K562 (cell line): Measurements from ENCODE around the gene LIN28A. TPM values are rescaled to one million over a fixed set of nuclear protein-coding genes. Genes with fewer than 3 reads are reported as not detected.
A peak's percentile ranks its signal among the peaks of the same experiment; 100 is the strongest.

Experiments
- CBFB ChIP-seq: sonication (generic); formaldehyde crosslinking; IDR thresholded peaks from 2 replicates; pipeline ENCODE4 v1.4.0; 2020; ENCODE audit warnings: mild to moderate bottlenecking, missing genetic modification reagents
- CREB1 ChIP-seq, 2 experiments: sonication (generic) in 1 of 2; formaldehyde crosslinking in 1 of 2; IDR thresholded peaks; 2 replicates each; pipeline versions ENCODE4 v1.6.1 to v1.8.0; 2012 to 2022; ENCODE audit warnings: inconsistent platforms in 1 of 2, mild to moderate bottlenecking in 1 of 2, missing genetic modification reagents in 1 of 2, moderate library complexity in 1 of 2
- E2F3 ChIP-seq: fragments of 250-450 bp; sonication (Bioruptor Pico); IDR thresholded peaks from 2 replicates; pipeline ENCODE4 v1.4.0; 2020; ENCODE audit warnings: mild to moderate bottlenecking
- GTF2F1 ChIP-seq: IDR thresholded peaks from 2 replicates; pipeline ENCODE4 v1.6.1; 2011; ENCODE audit warnings: low read depth, low read length, improper control_type of control experiment
- HDGF ChIP-seq: fragments of 450-650 bp; IDR thresholded peaks from 2 replicates; pipeline ENCODE4 v1.6.1; 2016
- HNRNPLL ChIP-seq: fragments of 200-400 bp; formaldehyde crosslinking; IDR thresholded peaks from 2 replicates; pipeline ENCODE4 v1.6.1; 2017; ENCODE audit warnings: low read length, low read depth, mild to moderate bottlenecking; ENCODE audit not compliant: poor library complexity, severe bottlenecking
- KDM5B ChIP-seq: fragments of 200-600 bp; sonication (generic); IDR thresholded peaks from 2 replicates; pipeline ENCODE4 v1.6.1; 2012; ENCODE audit warnings: low read depth, mild to moderate bottlenecking, moderate library complexity, low read length, control low read depth, inconsistent platforms; ENCODE audit not compliant: insufficient replicate concordance
- NCOA1 ChIP-seq: fragments of 450-650 bp; IDR thresholded peaks from 2 replicates; pipeline ENCODE4 v1.6.1; 2016; ENCODE audit warnings: low read depth
- NR4A1 ChIP-seq, 2 experiments: fragments of 250-450 bp in 1 of 2; fragments of 450-650 bp in 1 of 2; sonication (Bioruptor Pico) in 1 of 2; IDR thresholded peaks; 2 replicates each; pipeline versions ENCODE4 v1.4.0 to v1.6.1; 2016 to 2020; ENCODE audit warnings: mild to moderate bottlenecking in 2 of 2, missing compliant biosample characterization in 1 of 2, missing genetic modification characterization in 1 of 2, moderate library complexity in 1 of 2
- PHB ChIP-seq: fragments of 250-450 bp; sonication (Bioruptor Pico); IDR thresholded peaks from 2 replicates; pipeline ENCODE4 v1.5.0; 2021
- PHF21A ChIP-seq: fragments of 450-650 bp; IDR thresholded peaks from 2 replicates; pipeline ENCODE4 v1.6.1; 2017; ENCODE audit warnings: low read depth, borderline replicate concordance
- RAD51 ChIP-seq: fragments of 450-650 bp; IDR thresholded peaks from 2 replicates; pipeline ENCODE4 v1.7.1; 2016; ENCODE audit warnings: low read depth, mild to moderate bottlenecking, borderline replicate concordance
- SMAD4 ChIP-seq: fragments of 250-450 bp; sonication (Bioruptor Pico); conservative IDR thresholded peaks from 2 replicates; pipeline ENCODE4 v1.8.0; 2021; ENCODE audit warnings: inconsistent platforms, mild to moderate bottlenecking, moderate library complexity
- SUPT5H ChIP-seq: fragments of 450-650 bp; IDR thresholded peaks from 2 replicates; pipeline ENCODE4 v1.6.1; 2016
- TARDBP ChIP-seq: fragments of 450-650 bp; IDR thresholded peaks from 2 replicates; pipeline ENCODE4 v1.6.1; 2016
- TBP ChIP-seq: optimal IDR thresholded peaks from 2 replicates; pipeline ENCODE3; 2011; ENCODE audit warnings: low read depth, low read length, improper control_type of control experiment
- ZFP36 ChIP-seq: fragments of 150-350 bp; IDR thresholded peaks from 2 replicates; pipeline ENCODE4 v1.6.1; 2018; ENCODE audit warnings: low read length, low read depth; ENCODE audit not compliant: partially characterized antibody
- ZNF224 ChIP-seq: sonication (generic); formaldehyde crosslinking; IDR thresholded peaks from 2 replicates; pipeline ENCODE4 v1.8.0; 2022; ENCODE audit warnings: mild to moderate bottlenecking, missing genetic modification reagents
- ZNF324 ChIP-seq: fragments of 250-450 bp; sonication (Bioruptor Pico); IDR thresholded peaks from 2 replicates; pipeline ENCODE4 v1.4.0; 2020; ENCODE audit warnings: mild to moderate bottlenecking
- polyA plus RNA-seq, 8 experiments: library from polyadenylated mRNA; depleted of rRNA in 4 of 8; stranded (reverse) in 5 of 8; unstranded in 3 of 8; fragments of >200 nt; fragmentation: Nextera tagmentation in 2 of 8; fragmentation: Illumina TruSeq in 1 of 8; extraction: Ambion mirVana in 2 of 8; extraction: Trizol in 1 of 8; gene quantifications; 2 replicates each; pipeline versions ENCODE4 v1.2.1 to v1.2.3, GENCODE V29; 2011 to 2014; ENCODE audit warnings: inconsistent platforms in 1 of 8, missing spikeins in 1 of 8
- total RNA-seq, 7 experiments: library from RNA; depleted of rRNA in 6 of 7; stranded (reverse); fragments of >200 nt in 6 of 7; fragmentation: Illumina TruSeq in 2 of 7; extraction: Trizol in 2 of 7; gene quantifications; 2 replicates each; pipeline versions ENCODE4 v1.2.1 to v1.2.3, GENCODE V29; 2011 to 2021; ENCODE audit warnings: low replicate concordance in 1 of 7
- TF ChIP-seq, protein P1 (sequence below): sonication (generic); formaldehyde crosslinking; IDR thresholded peaks from 2 replicates; pipeline ENCODE4 v1.9.0; 2022; ENCODE audit warnings: mild to moderate bottlenecking, missing genetic modification reagents
- TF ChIP-seq, protein P2 (sequence below): IDR thresholded peaks from 2 replicates; pipeline ENCODE4 v1.6.1; 2012; ENCODE audit warnings: low read depth, low read length, improper control_type of control experiment, borderline replicate concordance
- TF ChIP-seq, protein P3 (sequence below): conservative IDR thresholded peaks from 2 replicates; pipeline ENCODE4 v1.6.1; 2011; ENCODE audit warnings: low read depth, mild to moderate bottlenecking, low read length; ENCODE audit not compliant: control insufficient read depth
- TF ChIP-seq, protein P4 (sequence below): fragments of 450-650 bp; IDR thresholded peaks from 2 replicates; pipeline ENCODE4 v1.6.1; 2016; ENCODE audit warnings: antibody characterized with exemption

LIN28A gene
- total and polyA plus RNA-seq, 9 of the 15 experiments (the other 6 are each of a cell fraction or from before 2014, with no cell fraction given): 0.80 to 5.4 (median 3.9) TPM

DNA sequence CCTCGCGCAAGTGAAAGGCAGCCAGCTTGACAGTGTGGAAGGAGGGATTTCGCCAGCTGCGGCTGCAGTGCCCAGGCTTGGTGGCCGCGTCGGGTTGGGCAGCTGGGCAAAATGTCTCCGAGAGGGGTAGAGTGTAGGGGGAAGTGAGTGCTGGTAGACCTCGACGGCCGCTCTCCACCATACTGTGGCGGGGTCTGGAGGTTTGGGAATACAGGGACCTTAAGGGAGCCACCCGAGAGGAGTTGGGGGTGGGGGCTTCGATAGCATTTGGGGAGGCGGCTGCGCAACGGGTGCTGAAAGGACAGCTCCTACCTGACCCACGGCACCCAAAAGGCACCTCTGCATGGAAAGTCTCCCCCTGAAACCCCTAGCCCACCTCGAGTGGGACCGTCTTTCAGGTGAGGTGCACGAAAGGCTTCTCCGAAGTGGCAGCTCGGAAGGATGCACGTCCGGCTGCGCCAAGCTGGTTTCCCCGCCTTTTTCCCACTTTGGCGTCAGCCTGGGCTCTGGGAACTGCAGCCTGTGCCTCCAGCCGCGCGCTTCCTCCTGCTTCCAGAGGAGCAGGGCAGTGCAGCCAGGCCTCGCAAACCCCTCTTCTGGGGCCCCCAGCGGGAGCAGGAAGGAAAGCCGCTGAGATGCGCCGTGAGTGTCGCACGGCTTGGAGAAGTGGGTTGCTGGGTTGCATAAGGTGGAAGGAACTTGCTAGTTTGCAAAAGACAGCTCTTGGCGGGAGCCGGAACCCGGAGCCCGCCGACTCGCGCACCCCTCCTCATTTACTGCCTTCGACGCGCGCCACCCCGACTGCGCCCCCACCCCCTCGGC, 61.1 kb downstream of the LIN28A start (continued):
- no peak for TF ChIP-seq RAD51
- TF ChIP-seq, protein P1, sequence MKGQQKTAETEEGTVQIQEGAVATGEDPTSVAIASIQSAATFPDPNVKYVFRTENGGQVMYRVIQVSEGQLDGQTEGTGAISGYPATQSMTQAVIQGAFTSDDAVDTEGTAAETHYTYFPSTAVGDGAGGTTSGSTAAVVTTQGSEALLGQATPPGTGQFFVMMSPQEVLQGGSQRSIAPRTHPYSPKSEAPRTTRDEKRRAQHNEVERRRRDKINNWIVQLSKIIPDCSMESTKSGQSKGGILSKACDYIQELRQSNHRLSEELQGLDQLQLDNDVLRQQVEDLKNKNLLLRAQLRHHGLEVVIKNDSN (CRISPR knock-in tag): no peak
- TF ChIP-seq ZNF324 (CRISPR knock-in tag): 0 out of 2 replicates have a peak, but pooled peaks have one; percentile 6
- TF ChIP-seq, protein P2, sequence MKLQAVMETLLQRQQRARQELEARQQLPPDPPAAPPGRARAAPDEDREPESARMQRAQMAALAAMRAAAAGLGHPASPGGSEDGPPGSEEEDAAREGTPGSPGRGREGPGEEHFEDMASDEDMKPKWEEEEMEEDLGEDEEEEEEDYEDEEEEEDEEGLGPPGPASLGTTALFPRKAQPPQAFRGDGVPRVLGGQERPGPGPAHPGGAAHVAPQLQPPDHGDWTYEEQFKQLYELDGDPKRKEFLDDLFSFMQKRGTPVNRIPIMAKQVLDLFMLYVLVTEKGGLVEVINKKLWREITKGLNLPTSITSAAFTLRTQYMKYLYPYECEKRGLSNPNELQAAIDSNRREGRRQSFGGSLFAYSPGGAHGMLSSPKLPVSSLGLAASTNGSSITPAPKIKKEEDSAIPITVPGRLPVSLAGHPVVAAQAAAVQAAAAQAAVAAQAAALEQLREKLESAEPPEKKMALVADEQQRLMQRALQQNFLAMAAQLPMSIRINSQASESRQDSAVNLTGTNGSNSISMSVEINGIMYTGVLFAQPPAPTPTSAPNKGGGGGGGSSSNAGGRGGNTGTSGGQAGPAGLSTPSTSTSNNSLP: no peak
- 0 out of 2 replicates have a peak, but pooled peaks have one; percentile 60 for TF ChIP-seq CBFB (CRISPR knock-in tag)
- TF ChIP-seq SUPT5H: peak; percentile 40
- no peak for TF ChIP-seq TBP
- TF ChIP-seq, protein P3, sequence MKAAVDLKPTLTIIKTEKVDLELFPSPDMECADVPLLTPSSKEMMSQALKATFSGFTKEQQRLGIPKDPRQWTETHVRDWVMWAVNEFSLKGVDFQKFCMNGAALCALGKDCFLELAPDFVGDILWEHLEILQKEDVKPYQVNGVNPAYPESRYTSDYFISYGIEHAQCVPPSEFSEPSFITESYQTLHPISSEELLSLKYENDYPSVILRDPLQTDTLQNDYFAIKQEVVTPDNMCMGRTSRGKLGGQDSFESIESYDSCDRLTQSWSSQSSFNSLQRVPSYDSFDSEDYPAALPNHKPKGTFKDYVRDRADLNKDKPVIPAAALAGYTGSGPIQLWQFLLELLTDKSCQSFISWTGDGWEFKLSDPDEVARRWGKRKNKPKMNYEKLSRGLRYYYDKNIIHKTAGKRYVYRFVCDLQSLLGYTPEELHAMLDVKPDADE: 0 out of 2 replicates have a peak, but pooled peaks have one; percentile 24
- TF ChIP-seq E2F3 (CRISPR knock-in tag): peak; percentile 87; the same call in 1 of the 2 replicates
- peak; percentile 46 for TF ChIP-seq KDM5B
- peak; percentile 61; the same call in 1 of the 2 replicates for TF ChIP-seq ZNF224 (CRISPR knock-in tag)
- no peak for TF ChIP-seq TARDBP
- no peak for TF ChIP-seq ZFP36
- 0 out of 2 replicates have a peak, but pooled peaks have one; percentile 22 for TF ChIP-seq NCOA1
- no peak for TF ChIP-seq PHF21A
- peak; percentile 32; the same call in 1 of the 2 replicates for TF ChIP-seq CREB1 (IDR thresholded peaks at IDR 0.05)
- peak; percentile 58; the same call in 1 of the 2 replicates for TF ChIP-seq CREB1 (CRISPR knock-in tag; IDR thresholded peaks at IDR 0.05)
- TF ChIP-seq, protein P4, sequence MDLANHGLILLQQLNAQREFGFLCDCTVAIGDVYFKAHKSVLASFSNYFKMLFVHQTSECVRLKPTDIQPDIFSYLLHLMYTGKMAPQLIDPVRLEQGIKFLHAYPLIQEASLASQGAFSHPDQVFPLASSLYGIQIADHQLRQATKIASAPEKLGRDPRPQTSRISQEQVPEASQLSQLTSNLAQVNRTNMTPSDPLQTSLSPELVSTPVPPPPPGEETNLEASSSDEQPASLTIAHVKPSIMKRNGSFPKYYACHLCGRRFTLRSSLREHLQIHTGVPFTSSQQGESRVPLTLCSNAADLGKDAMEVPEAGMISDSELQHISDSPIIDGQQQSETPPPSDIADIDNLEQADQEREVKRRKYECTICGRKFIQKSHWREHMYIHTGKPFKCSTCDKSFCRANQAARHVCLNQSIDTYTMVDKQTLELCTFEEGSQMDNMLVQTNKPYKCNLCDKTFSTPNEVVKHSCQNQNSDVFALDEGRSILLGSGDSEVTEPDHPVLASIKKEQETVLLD: no peak
- TF ChIP-seq SMAD4 (CRISPR knock-in tag): peak; percentile 23; the same call in 1 of the 2 replicates
- TF ChIP-seq GTF2F1: no peak
- peak; percentile 83; the same call in 1 of the 2 replicates for TF ChIP-seq PHB (CRISPR knock-in tag)
- no peak for TF ChIP-seq NR4A1 (CRISPR knock-in tag; IDR thresholded peaks at IDR 0.05)
- 0 out of 2 replicates have a peak, but pooled peaks have one; percentile 27 for TF ChIP-seq NR4A1 (tag; IDR thresholded peaks at IDR 0.05)
- peak; percentile 42 for TF ChIP-seq HNRNPLL
- 0 out of 2 replicates have a peak, but pooled peaks have one; percentile 42 for TF ChIP-seq HDGF
